NCI-H1105 (cell line): ENCODE data around the gene RANBP3.

Source experiments
- DNase-seq: peaks from one replicate; lab custom pipeline; 2025; lab: John Stamatoyannopoulos, UW

Gene RANBP3

DNA sequence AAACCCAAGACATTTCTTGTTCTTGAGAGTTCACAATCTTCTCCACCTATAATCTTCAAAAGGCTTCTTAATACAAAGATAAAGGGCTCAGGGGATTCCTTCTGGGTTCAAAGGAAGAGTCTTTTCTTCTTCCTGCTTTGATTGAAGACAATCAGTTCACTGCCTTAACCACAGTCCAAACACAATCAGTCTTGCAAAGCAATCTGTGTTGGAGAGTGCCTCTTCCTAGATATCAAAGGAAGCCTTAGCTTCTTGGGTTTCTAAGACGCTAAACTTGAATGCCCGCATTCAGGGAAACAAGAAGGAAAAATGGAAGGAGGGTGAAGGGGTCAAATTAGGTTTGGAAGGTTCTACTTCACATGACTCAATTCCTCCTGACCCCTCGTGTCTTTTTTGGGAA is 27.2 kb downstream of the RANBP3 start:
- no peak for DNase-seq

DNA sequence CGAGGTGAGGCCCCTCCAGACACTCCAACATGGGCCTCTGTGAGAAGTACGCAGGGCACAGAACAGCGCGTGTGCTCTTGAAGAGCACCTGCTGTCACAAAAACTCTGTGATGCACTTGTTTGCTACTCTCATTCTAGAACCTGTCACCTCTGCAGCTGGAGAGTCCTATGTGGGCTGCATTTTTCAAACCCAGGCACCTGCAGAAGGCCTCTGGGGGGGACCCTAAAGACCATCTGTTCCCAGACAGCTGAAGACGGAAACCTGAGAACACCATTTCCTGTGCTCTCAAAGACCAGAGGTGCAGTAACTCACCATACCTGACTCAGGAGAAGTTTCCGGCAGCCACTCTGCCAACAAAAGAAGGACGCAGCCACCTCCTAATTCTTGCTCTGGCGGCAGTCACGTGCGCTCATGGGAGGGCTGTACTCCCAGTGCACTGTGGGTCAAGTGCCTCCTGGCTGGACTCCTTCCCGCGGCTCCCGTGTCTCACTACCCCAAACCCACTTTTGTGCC is 28.1 kb downstream of the RANBP3 start:
- peak; percentile 62 for DNase-seq

DNA sequence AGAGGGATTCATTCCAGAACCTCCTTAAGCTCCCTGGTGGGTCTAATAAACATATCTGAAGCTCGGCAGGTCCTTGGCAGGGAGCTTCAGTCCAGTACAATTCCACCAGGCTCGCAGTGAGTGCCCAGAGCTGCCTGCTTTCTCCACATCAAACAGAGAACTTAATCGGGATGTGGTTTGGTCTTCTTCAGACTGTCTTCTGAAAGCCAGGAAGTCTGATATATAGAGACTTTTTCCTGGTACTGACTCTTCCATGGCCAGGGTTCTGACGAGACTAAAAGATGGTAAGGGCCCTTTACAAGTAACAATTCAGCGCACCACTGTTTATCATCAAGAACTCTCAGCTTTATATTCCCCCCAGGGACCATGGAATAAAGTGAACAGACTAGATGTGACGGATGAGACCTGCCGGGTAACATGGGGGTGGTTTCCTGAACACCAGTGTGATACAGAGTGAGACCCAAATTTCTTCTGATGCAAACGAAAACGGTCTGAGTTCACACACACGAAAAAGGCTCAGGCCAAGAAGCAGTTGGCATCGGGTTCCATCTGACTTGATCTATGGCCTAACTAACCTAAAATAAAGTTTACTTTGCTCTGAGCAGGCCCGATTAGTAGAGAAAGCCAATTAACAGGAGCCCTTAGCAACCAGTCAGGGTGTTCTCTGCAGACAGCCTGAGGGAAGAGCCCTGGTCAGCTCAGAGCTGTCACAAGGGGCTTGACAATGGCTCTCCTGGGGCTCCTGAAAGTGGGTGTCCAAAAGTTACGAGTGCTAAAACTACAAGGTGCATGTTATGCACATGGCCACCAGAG is 29.0 kb downstream of the RANBP3 start:
- no peak for DNase-seq

DNA sequence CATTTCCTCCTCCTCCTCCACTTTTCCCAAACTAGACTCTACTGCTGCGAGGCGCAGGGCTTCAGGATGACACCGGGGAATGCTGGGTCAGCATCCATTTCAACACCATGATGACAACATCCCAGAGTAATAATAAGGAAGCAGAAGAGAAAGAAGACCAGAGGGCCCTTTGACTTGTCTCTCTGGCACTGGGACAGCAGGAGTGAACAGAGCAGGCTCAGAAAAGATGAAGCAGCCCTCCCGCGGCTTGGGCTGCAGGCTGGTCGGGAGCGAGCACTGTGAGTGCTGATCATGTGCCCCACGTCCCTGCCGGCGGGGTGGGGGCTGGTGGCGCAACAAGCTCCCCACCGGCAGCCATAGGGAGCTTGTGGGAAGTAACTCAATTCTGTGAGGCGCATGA is 30.5 kb downstream of the RANBP3 start:
- no peak for DNase-seq

DNA sequence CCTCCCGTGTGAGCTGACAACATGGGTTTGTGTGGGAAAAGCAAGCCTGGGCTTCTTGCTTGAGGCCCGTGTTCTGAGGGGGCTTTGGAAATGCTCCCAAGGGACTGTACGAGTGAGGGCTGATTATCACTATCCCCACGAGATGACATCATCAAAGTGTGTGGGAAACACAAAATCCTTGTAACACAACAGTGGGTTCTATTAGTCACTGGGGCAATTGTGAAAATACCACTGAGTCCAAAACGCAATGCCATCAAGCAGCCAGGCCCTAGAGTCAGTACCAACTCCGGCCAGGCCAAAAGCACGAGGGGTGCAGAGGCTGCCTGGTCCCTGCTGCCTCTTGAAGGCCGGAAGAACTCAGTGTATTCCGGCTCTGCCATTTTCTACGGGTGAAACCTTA is 34.3 kb downstream of the RANBP3 start:
- no peak for DNase-seq

DNA sequence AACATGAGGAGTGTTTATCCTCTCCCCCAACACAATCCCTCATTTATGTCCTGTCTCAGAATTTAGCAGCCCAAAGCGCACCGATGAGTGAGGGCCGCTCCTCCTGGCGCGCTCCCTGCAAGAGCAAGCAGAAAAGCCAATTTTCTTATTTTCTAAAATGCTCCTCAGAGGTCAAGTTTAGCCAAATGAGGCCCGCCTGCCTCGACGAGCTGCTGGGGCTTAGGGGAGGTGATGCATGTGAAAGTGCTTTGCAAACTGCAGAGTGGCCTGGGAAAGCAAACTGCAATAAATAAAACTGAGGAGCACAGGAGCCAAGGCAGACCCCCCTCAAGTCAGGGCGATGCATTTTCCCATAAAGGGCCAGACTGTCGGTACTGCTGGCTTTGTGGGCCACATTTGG is 34.9 kb downstream of the RANBP3 start:
- no peak for DNase-seq

DNA sequence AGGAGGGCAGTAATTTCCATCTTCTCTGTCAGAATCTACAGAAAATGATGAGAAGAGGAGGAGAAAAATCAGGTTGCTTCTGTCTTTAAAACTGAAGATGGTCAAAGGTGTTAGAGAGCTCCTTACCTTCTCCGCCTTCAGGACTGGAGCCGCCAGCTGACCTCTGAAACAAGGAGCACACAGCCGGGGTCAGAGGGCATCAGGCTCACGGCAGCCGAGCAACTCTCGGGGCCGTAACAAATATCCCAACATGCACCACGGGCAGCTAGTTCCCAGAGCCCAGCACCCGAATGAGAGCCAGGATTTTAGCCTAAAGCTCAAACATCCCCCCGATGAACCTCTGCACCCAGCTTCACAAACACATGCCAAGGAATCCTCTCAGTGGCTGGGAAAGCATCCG is 36.3 kb downstream of the RANBP3 start:
- no peak for DNase-seq

DNA sequence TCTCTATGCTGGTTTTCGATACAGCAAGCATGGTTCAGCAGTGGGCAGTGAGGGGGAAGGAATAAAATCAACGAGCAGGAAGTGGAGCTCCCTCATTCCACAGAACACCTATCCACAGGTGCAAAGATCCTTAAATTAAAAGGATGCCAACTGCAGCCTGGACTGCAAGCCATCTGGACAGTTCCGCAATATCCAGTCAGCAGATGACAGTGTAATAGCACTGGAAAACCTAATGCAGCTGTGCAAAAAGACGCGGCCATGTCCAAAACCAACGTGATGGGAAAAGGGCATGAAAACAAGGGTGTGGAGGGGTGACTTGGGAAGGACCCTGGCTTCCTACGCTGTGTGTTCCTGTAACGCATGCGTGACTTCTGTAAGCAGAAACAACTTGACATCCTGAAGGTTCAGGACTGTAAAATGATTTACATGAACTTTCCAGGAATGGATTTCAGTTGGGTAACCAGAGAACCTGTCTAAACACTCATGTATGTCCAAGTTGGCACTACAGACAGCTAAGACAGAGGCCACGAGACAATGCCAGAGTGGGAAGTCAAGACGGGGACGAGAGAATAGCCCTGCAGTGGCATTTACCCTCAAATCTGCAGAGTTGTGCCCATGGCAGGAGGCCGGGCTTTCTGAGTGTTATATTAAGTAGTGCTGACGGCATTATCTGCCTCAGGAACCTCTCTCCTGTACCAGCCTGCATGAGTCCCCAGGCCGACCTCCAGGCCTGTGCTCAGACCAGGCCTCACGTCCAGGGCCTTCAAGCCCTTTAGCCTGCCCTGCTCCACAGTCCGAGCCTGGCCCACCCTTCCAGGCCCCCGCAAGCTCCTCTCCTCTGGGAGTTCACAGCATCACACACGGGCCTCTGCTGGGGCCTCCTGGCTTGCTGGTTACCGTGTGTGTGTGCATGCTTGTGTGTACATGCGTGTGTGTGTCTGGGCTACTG is 37.4 kb downstream of the RANBP3 start:
- no peak for DNase-seq

DNA sequence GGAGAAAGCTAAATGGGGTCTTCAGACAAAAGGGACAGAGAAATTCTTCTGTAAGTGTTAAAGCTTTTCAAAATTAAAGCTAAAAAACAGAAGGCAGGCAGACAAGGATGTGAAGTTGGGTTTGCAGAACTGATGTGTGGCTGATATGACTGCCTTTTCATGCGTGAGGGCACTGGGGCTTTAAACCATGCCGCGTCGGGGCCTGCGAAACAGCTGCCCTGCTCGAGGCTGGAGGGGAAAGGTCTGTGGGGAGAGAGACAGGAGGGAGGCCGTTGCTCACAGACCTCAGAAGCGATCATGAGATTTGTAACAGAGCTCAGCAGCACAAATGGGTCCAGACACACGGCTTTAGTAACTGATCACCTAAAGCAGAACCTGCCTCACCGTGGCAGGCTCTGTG is 40.4 kb downstream of the RANBP3 start:
- no peak for DNase-seq

DNA sequence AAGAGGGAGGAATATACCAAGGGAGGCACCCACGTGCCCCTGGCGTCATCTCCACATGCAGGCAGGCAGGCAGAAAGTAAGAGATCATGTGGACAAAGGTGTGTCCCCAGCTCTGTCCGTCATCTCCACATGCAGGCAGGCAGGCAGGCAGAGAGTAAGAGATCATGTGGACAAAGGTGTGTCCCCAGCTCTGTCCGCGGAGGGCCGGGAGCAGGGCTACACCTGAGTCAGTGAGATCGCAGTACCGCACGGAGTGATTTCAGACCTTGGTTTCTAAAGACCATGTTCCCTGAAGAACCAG is 41.7 kb downstream of the RANBP3 start:
- no peak for DNase-seq

DNA sequence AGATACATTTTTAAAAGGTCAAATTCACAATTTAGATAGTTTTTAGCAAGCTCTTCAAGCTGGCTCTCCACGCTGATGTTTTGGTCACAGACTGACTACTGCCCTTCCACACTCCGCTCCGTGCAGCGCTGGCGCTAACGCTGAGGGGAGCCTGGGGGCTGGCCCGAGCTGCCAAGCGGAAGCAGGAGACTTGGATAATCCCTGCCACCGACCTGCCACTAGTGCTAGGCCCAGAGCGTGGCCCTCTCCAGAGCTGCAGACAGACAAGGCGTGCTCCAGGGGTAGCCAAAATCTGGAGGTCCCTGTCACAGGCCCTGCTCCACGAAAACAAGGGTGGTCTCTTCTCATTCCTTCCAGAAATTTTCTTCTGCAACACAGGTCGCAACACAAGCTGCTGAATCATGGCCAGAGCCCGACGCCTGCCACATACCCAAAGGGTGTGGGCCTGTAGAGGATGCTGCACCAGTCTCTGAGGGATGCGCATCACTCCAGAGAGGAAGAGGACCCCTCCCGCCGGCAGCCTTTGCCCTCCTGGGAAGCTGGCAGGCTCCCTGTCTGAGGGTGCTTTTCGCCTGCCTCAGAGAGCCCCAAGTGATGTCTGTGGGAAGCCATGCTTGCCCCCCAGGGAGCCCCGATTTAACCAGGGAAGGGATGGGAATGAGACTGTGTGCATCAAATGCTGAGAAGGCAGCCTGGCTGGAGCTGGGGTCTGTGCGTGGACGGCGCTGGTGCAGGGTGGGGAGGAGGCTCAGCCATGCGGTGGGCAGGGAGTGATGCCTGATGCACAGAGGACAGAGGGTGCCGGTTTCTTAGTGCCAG is 42.3 kb downstream of the RANBP3 start:
- no peak for DNase-seq

DNA sequence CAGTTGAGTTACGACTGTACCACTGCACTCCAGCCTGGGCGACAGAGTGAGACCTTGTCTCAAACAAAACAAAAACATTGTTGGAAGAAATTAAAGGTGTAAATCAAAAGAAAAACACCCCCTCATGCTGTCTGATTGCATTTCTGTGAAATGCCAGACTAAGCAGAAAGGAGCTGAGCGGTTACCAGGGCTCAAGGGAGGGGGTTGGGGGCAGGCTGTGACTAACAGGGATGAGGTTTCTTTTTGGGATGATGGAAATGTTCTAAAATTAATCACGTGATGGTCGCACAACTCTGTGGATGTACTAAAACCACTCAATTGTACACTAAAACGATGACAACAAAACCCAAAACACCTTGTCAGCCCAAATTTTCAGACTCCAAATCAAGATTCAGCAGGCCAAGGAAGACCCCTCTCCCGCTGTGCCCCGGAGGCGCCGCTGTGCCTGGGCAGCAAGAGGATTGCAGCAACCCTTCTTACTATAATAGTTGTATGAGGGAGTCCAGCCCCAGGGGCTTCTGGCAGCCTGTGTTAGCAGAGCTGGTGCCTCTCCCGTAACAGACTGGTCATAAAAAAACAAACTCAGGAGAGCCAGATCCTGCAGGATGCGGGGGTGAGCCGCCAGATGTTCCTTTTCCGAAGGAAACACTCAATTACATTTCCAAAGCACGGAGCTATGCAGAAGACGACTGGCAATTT is 43.0 kb downstream of the RANBP3 start:
- DNase-seq = no peak

DNA sequence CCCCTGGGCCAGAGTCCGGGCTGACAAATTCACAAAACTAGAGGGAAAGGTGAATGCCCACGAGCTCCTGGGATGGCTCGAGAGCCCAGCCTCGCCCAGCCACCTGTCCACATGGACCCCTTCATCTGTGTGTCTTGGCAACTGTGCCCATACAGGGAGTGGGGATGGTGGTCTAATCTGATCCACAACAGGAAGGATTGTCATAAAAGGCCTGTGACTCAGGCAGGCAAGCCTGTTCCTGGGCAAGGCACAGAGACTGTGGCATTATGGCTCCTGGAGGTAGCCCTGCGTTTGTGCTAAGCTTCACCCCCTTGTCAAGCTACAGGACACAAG is 43.9 kb downstream of the RANBP3 start:
- no peak for DNase-seq

DNA sequence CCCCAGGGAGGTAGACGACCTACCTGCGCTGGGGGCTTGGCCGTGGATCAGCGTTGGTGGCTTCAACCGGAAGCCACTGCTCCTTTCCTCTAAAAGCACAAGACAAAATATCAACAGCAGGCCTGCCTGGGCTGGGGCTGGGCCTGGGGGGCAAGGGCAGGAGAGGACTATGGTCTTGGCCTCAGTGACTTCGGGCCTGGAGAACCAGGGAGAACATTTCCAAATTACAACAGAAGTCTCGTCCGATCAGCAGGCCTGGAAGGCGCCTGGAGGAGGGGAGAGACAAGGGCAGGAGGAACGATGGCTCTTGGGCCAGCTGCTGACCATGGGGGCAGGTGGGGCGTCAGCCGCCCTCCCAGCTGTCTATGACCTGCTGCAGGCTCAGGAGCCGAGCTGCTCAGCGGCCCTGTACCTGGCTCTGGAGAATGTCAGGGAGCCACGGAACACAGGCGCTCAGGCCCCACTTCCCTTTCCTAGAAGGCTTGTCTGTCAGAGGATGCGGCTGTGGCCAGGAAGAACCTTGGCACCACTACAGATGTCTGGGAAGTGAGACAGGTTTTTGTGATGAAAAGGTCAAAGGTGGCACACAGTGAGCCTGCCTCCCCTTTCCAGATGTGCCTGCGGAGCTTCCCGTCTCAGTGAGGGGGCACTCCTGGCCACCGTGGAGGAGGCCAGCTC is 44.4 kb downstream of the RANBP3 start:
- no peak for DNase-seq

DNA sequence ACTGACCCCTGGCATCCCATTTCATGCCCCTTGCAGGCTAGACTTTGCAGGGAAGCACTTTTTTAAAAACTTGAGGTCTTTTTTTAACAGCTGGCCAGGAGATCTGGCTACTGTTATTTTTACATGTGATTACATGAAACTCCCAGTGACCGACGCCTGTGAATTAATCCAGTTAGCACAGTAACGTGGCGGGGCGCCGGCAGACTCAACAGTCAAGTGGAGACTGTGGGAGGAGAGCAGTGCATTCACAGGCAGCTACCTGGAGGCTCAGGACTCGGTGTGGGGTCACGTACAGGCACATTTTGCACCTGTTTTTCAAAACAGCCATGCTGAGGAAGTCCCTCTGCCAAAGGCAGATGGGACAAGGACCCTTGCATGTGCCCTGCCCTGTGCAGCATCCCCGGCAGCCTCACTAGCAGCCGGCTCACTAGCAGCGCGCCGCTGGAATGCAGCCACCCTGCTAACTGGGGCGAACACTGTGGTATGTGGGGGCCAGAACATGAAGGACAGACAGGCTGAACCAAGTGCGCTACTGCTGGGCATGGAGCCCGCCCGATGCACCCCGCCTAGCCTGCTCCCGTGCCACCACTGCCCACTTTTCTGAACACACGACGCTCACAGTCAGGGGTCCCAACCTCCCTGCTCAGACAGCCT is 45.2 kb downstream of the RANBP3 start:
- no peak for DNase-seq

DNA sequence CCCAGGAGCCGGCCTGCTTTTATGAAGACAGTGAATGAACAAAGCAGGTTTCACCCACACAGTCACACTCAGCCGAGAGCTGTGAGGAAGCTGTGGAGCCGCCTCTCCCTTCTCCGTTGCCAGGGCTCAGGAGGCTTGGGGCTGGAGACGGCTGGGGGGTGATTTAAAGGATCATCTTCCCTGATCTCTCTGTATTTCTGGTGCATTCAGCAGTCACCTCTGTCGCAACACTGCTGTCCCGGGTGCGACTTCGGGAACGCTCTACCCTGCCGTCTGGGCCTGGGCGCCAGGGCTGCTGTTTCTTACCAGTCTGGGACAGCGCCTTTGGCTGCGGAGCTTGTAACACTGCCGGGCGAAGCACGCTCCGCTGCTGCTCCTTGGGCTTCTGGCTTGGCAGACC is 45.8 kb downstream of the RANBP3 start:
- DNase-seq = no peak

DNA sequence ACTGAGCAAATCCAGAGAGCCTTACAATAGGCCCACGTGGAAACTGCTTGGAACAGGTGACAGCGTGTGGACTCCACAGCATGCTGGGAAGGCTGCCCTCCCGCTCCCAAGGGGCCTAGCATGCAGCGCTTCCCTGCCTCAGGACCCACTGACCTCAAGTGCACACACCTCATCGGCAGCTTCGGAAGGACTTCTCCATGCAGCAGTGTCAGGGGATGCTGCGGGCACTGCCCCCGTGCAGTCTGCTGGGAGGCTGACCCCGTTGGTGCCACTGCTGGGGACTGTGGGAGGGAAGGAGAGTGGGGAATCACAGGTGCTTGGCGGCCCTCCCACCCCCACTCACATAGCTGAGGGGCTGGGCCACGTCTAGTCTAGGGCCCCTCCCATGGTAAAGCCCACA is 46.7 kb downstream of the RANBP3 start:
- DNase-seq = no peak

DNA sequence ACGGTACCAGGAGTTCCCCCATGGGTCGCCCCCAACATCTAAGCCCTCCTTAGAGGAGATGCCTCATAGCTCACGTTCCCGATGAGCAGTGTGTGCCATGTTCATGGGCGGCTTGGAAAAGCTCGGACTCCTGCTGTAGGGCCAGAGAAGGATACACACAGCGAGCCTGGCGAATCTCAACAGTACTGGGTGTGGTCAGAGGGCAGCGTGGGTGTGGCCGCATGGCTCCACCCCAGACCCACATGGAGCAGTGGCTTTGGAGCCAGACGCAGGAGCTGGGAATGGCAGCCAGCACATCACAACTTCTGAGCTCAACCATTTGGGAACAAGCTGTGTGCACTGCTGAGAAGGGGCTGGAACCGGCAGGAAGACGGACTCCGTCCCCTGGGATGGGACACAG is 48.3 kb downstream of the RANBP3 start:
- DNase-seq = no peak

DNA sequence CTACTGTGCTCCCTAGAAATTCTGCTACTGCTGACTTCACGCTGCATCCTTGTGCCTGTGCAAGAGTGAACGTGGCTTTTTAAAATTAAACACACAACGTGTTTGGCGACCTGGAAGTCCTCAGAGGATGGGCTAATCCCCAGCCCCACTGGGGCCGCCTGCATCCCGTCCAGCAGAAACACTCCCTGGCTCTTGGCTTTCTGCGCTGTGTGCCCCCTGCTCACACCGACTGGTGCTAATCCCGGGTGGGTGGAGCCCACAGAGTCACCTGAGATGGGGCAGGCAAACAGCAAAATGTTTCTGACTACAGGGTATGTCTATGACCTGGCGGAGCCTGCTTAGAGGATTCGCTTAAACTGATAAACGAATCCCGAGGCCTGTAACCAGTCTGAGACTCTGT is 48.8 kb downstream of the RANBP3 start:
- no peak for DNase-seq

DNA sequence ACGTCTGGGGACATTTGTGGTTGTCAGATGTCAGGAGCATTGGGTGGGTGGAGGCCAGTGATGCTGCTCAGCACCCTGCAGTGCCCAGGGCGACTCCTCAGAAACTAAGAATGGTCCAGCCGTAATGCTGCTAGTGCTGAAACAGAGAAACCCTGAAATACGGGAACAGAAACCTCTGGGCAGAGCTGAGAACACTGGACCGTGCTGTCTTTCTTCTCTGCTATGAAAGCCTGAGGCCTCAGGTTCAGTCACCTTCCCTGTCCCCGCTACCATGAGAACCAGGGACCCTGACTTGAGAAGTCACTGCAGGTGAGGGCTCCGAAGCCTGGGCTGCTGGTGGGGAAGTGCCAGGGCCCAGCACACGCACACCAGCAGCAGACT is 50.5 kb downstream of the RANBP3 start:
- DNase-seq = no peak
